Measurements from ENCODE around the gene PPP1R15A.

- TF ChIP-seq CTCF (IDR thresholded peaks at IDR 0.05): no peak
- TF ChIP-seq EZH2 (IDR thresholded peaks at IDR 0.05): no peak
Observed at GRCh38 chr19:48887861-48888612, 15.8 kb downstream of the PPP1R15A start.
